Endothelial cell of umbilical vein (primary cell): ENCODE results near the gene RPL13.

Source experiments
- EZH2 ChIP-seq: IDR thresholded peaks from 2 replicates; pipeline ENCODE4 v1.6.1; 2012; ENCODE audit warnings: borderline replicate concordance, low read depth, mild to moderate bottlenecking, moderate library complexity, low read length, inconsistent platforms; ENCODE audit not compliant: severe bottlenecking
- MYC ChIP-seq: IDR thresholded peaks from one replicate; pipeline ENCODE4 v1.6.1; 2011; ENCODE audit warnings: mild to moderate bottlenecking, low read depth, low read length

DNA sequence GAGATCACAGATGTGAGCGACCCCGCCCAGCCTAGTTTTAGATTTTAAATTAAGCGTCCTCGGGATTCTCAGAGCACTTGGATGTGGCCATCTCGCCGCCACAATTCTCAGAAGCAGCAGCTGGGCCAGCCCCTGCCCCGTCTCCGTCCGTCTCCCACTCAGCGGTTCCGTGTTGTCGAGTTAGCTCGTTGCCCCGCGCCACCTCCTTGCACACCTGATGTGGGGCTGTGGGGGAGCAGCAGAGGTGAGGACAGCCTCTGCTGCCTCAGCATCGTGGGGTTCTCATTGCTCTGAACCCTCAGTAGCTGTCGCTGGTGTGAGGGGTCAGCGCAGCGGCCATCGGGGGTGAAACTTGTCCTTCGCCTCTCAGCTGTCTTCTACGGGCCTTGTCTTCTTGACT, 8.2 kb upstream of the RPL13 start:
- TF ChIP-seq MYC (no peak), EZH2 (no peak)
